HEK293T (cell line): ENCODE measurements around the gene LRRC52.
"Not testable (repeated sequence)": the region's sequence is repeated elsewhere in the genome, so short reads cannot be mapped to it uniquely, and the experiment has no call there.

Experiments used
- CTCF ChIA-PET: fragments of 350-600 bp; formaldehyde crosslinking; extraction: SDS; loops from one replicate; lab custom pipeline; 2021; ENCODE audit warnings: antibody characterized with exemption, inconsistent platforms; lab: Yijun Ruan, JAX
- POLR2A ChIA-PET: fragments of 350-600 bp; formaldehyde crosslinking; extraction: SDS; loops from one replicate; lab custom pipeline; 2020; ENCODE audit warnings: antibody characterized with exemption, inconsistent platforms; lab: Yijun Ruan, JAX
- DNase-seq: peaks from one replicate; pipeline ENCODE4 v3.0.0; 2012; ENCODE audit warnings: mixed read lengths; ENCODE audit errors: extremely low spot score
- ARNT ChIP-seq: fragments of 450-650 bp; IDR thresholded peaks from 2 replicates; pipeline ENCODE4 v1.6.1; 2017; ENCODE audit warnings: mild to moderate bottlenecking
- BHLHE40 ChIP-seq: fragments of 450-650 bp; IDR thresholded peaks from 2 replicates; pipeline ENCODE4 v1.6.1; 2016; ENCODE audit warnings: mild to moderate bottlenecking, moderate library complexity, borderline replicate concordance
- CTBP1 ChIP-seq: fragments of 450-650 bp; IDR thresholded peaks from 2 replicates; pipeline ENCODE4 v1.6.1; 2016; ENCODE audit warnings: borderline replicate concordance
- ELF4 ChIP-seq: fragments of 450-650 bp; IDR thresholded peaks from 2 replicates; pipeline ENCODE4 v1.6.1; 2017; ENCODE audit warnings: antibody characterized with exemption
- FOXA1 ChIP-seq: fragments of 450-650 bp; IDR thresholded peaks from 2 replicates; pipeline ENCODE4 v1.6.1; 2016; ENCODE audit warnings: mild to moderate bottlenecking
- FOXK2 ChIP-seq: fragments of 450-650 bp; IDR thresholded peaks from 2 replicates; pipeline ENCODE4 v1.6.1; 2016; ENCODE audit warnings: mild to moderate bottlenecking
- FOXM1 ChIP-seq: fragments of 450-650 bp; IDR thresholded peaks from 2 replicates; pipeline ENCODE4 v1.6.1; 2017; ENCODE audit warnings: mild to moderate bottlenecking, borderline replicate concordance
- HDGF ChIP-seq: fragments of 450-650 bp; IDR thresholded peaks from 2 replicates; pipeline ENCODE4 v1.6.1; 2017; ENCODE audit warnings: antibody characterized with exemption, borderline replicate concordance
- L3MBTL2 ChIP-seq: fragments of 450-650 bp; conservative IDR thresholded peaks from 2 replicates; pipeline ENCODE4 v1.6.1; 2016; ENCODE audit warnings: mild to moderate bottlenecking
- LEF1 ChIP-seq: fragments of 450-650 bp; IDR thresholded peaks from 2 replicates; pipeline ENCODE4 v1.6.1; 2017; ENCODE audit warnings: mild to moderate bottlenecking, borderline replicate concordance
- NFRKB ChIP-seq: fragments of 450-650 bp; IDR thresholded peaks from 2 replicates; pipeline ENCODE4 v1.6.1; 2016; ENCODE audit warnings: mild to moderate bottlenecking, moderate library complexity
- PKNOX1 ChIP-seq: fragments of 450-650 bp; IDR thresholded peaks from 2 replicates; pipeline ENCODE4 v1.6.1; 2016
- SP1 ChIP-seq: fragments of 450-650 bp; IDR thresholded peaks from 2 replicates; pipeline ENCODE4 v1.6.1; 2017
- SUZ12 ChIP-seq: fragments of 450-650 bp; IDR thresholded peaks from 2 replicates; pipeline ENCODE4 v1.6.1; 2016; ENCODE audit warnings: mild to moderate bottlenecking
- TARDBP ChIP-seq: fragments of 450-650 bp; IDR thresholded peaks from 2 replicates; pipeline ENCODE4 v1.6.1; 2016
- ZNF384 ChIP-seq: fragments of 450-650 bp; IDR thresholded peaks from 2 replicates; pipeline ENCODE4 v1.6.1; 2016

Gene LRRC52

DNA sequence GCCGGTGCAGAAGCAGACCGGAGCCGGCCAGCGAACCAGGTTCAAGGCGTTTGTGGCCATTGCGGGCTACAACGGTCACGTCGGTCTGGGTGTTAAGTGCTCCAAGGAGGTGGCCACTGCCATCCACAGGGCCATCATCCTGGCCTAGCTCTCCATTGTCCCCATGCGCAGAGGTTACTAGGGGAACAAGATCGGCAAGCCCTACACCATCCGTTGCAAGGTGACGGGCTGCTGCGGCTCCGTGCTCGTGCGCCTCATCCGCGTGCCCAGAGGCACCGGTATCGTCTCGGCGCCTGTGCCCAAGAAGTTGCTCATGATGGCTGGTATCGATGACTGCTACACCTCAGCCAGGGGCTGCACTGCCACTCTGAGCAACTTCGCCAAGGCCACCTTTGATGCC is 38.1 kb downstream of the LRRC52 start:
- no peak for DNase-seq
- POLR2A ChIA-PET: no interaction called here
- TF ChIP-seq L3MBTL2 (no peak), LEF1 (no peak), CTBP1 (no peak), SP1 (no peak), HDGF (no peak), NFRKB (no peak), BHLHE40 (no peak), ELF4 (no peak), TARDBP (no peak), PKNOX1 (no peak), FOXM1 (no peak), FOXA1 (no peak), FOXK2 (no peak), SUZ12 (no peak), ZNF384 (no peak), ARNT (no peak)
- CTCF ChIA-PET: no interaction called here

GRCh38 chr1:165586398-165586797 is 42.6 kb downstream of the LRRC52 start:
- POLR2A ChIA-PET: interaction anchor here (1.1 kb wide), 1 partner anchor 11 kb away, joined by 3 read pairs; no protein-coding TSS in a partner anchor
- no peak for TF ChIP-seq FOXA1
- no peak for TF ChIP-seq SP1
- no peak for TF ChIP-seq FOXM1
- no peak for TF ChIP-seq ELF4
- no peak for TF ChIP-seq NFRKB
- CTCF ChIA-PET: no interaction called here
- DNase-seq: no peak

DNA sequence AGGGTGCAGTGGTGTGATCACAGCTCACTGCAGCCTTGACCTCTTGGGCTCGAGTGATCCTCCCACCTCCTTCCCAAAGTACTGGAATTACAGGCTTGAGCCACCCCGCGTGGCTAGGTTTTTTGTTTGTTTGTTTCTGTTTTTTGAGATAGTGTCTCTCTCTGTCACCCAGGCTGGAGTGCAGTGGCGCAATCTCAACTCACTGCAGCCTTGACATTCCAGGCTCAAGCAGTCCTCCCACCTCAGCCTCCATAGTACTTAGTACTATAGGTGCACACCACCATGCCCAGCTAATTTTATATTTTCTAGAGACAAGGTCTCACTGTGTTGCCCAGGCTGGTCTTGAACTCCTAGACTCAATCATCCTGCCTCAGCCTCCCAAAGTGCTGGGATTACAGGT is 47.6 kb downstream of the LRRC52 start:
- DNase-seq, POLR2A ChIA-PET: not testable (repeated sequence)
- CTCF ChIA-PET: interaction anchor here (0.7 to 2.9 kb wide), 3 partner anchors 113 to 199 kb away, joined by 3 to 19 read pairs (median 4); no protein-coding TSS in a partner anchor

- peak; percentile 73 for DNase-seq
- CTCF ChIA-PET: interaction anchor here (1.3 to 2.9 kb wide), 3 partner anchors 186 to 200 kb away, joined by 4 to 19 read pairs (median 4); no protein-coding TSS in a partner anchor
- POLR2A ChIA-PET: no interaction called here
- TF ChIP-seq HDGF: no peak
These were observed 49.4 kb downstream of the LRRC52 start for GRCh38 chr1:165592945-165593823.

DNA sequence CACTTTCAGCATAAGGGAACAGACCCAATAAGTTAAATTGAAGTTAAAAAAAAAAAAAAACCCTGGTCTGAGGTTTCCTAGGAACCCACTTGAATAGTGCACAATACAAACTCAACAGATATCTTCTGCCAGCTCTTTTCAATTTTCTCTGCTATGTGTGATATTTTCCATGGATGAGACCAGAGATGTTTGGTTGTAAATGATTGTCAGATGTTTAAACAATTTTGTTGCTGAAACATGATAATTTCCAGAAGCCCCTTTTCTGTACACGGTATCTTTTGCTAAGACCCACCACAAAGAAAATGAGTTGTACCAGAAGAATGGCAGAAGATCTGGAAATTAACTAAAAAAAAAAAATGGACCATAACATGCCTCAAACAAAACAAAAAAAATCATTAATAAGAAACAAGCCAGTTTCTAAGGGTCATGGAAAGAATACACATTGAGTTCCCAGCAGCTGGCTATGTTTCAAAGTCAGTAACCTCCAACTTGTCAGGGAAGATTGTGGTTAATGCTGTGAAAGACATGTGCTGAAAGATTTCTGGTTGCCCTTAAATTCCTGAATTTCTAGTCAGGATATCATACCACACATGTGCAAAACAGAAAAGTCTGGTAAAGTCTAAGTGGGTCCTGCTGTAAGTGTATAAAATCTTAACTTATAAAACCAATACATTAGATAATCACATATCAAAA is 51.6 kb downstream of the LRRC52 start:
- TF ChIP-seq FOXA1 (no peak), TARDBP (no peak), CTBP1 (no peak), LEF1 (no peak), NFRKB (no peak), FOXK2 (no peak), SUZ12 (no peak), FOXM1 (no peak), ELF4 (no peak), ARNT (no peak), PKNOX1 (no peak), ZNF384 (no peak), BHLHE40 (no peak)
- ChIA-PET POLR2A (no interaction called here), CTCF (interaction anchor here (4.0 kb wide), 1 partner anchor 202 kb away, joined by 15 read pairs; no protein-coding TSS in a partner anchor)
- no peak for DNase-seq

DNA sequence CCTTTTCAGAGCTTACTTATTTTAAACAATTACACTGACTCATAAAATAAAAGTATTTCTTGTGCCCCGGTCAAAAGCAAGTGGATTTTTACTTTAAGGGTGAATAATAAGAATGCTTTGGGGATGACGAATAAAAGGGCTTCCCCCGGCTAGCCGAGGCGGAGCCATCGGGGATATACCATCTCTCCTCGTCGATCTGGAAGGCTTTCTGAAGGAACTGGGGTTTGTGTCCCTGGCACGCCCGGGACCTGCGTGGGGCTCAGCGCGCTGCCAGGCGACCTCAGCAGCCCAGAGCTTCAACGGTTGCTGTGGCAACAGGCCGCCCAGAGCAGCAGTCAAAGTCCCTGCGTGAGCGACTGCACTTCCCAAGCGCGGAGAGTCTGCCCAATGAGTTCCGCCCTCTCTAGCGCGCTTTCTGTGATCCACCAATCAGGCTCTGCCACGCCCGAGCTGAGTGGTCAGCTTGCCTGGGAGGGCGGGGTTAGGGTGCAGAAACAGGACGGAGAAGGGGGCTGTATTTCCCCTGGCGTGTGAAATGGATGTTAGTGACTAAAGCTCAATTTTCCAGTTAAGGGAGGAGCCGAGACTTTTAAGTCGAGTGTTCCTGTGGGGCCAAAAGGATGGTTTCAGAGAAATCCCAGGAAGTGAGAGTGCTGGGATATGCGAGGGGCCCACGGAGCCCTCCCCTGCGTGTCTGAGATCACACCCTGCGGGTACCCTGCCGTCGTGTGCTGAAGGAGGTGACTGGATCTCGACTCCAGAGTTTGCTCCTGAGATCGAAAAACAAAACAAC is 54.3 kb downstream of the LRRC52 start:
- ChIA-PET CTCF (interaction anchor here (1.1 to 4.0 kb wide), 2 partner anchors 205 to 316 kb away, joined by 3 to 15 read pairs; no protein-coding TSS in a partner anchor), POLR2A (interaction anchor here (0.8 to 1.9 kb wide), 6 partner anchors 11 to 189 kb away, joined by 3 to 6 read pairs (median 4); partner anchors contain the start of genes MGST3 and TMCO1)
- TF ChIP-seq TARDBP: peak; percentile 25; the same call in 1 of the 2 replicates
- TF ChIP-seq SUZ12: no peak
- TF ChIP-seq FOXA1: no peak
- TF ChIP-seq L3MBTL2: peak; percentile 93
- TF ChIP-seq FOXM1: no peak
- no peak for TF ChIP-seq ZNF384
- DNase-seq: peak; percentile 95
